Uterus (tissue), 4 donors: Measurements from ENCODE around the gene TUBB3. TPM values are rescaled to one million over a fixed set of nuclear protein-coding genes. Genes with fewer than 3 reads are reported as not detected.

Experiments used
- DNase-seq, 2 donors: peaks; one replicate each; pipeline ENCODE4 v3.0.0-alpha.2; 2019 to 2020
- H3K27ac ChIP-seq, 2 donors: fragments of 200-600 bp; sonication (generic); 1 replicate in 1 of 2; 2 replicates in 1 of 2; pipeline ENCODE4 v1.5.1; 2016 to 2018
- H3K27me3 ChIP-seq, 2 donors: fragments of 200-600 bp; sonication (generic); one replicate each; pipeline ENCODE4 v1.5.1; 2018 to 2019; ENCODE audit warnings: control low read depth in 1 of 2
- H3K36me3 ChIP-seq, 2 donors: fragments of 200-600 bp; sonication (generic); one replicate each; pipeline ENCODE4 v1.5.1; 2019; ENCODE audit warnings: control low read depth in 1 of 2
- H3K4me1 ChIP-seq, 2 donors: fragments of 200-600 bp; sonication (generic); one replicate each; pipeline ENCODE4 v1.5.1; 2018 to 2019; ENCODE audit warnings: control low read depth in 1 of 2
- H3K4me3 ChIP-seq, 2 donors: fragments of 200-600 bp; sonication (generic); 1 replicate in 1 of 2; 2 replicates in 1 of 2; pipeline ENCODE4 v1.5.1; 2018 to 2019; ENCODE audit warnings: mild to moderate bottlenecking in 1 of 2
- H3K9me3 ChIP-seq, 2 donors: fragments of 200-600 bp; sonication (generic); one replicate each; pipeline ENCODE4 v1.5.1; 2019; ENCODE audit warnings: control low read depth in 1 of 2
- CTCF ChIP-seq, 4 experiments: fragments of 200-600 bp in 2 of 4; fragments of 450-650 bp in 2 of 4; sonication (generic) in 2 of 4; IDR thresholded peaks; one replicate each; pipeline ENCODE4 v1.5.1; 2016 to 2019; ENCODE audit warnings: antibody characterized with exemption in 4 of 4, mild to moderate bottlenecking in 2 of 4, moderate library complexity in 1 of 4
- POLR2A ChIP-seq, 2 donors: fragments of 450-650 bp; IDR thresholded peaks; one replicate each; pipeline ENCODE4 v1.6.1; 2016; ENCODE audit warnings: antibody characterized with exemption in 2 of 2, mild to moderate bottlenecking in 1 of 2, moderate library complexity in 1 of 2
- intact Hi-C: fragments of 100-400 bp; cut with DNase I; formaldehyde crosslinking; loops from one replicate; pipeline ENCODE4 v1.15.1; 2023; ENCODE audit warnings: low total_unique reads
- total RNA-seq, 4 donors: library from RNA; depleted of rRNA in 3 of 4; stranded (reverse); fragments of >200 nt in 3 of 4; gene quantifications; one replicate each; pipeline versions ENCODE4 v1.1.0 to v1.2.4, GENCODE V29; 2014 to 2023
- donor health status: DM: yes; HTN: yes; CAD: no.

Gene TUBB3
- total RNA-seq, 4 donors from 2014 or later: 0.88 to 28.6 TPM; not detected in 2

GRCh38 chr16:89973654-89974335 is 50.7 kb downstream of the TUBB3 start:
- no peak for DNase-seq
- Histone ChIP-seq H3K4me1 (peaks cover 0 to 7% of the 10 kb centered on the region in 2 donors), H3K36me3 (no peaks in the 10 kb centered on the region), H3K27ac (no peak overlapping the region), H3K9me3 (no peaks in the 10 kb centered on the region), H3K27me3 (no peaks in the 10 kb centered on the region), H3K4me3 (no peak overlapping the region)
- intact Hi-C loops: no loop called here
- TF ChIP-seq POLR2A (IDR thresholded peaks at IDR 0.05) (no peak), CTCF (IDR thresholded peaks at IDR 0.05) (no peak)

- intact Hi-C loops: no loop called here
- H3K4me1 ChIP-seq: peaks cover 0 to 7% of the 10 kb centered on the region in 2 donors
- no peak overlapping the region for H3K4me3 ChIP-seq
- TF ChIP-seq CTCF (IDR thresholded peaks at IDR 0.05) (no peak), POLR2A (IDR thresholded peaks at IDR 0.05) (no peak)
- DNase-seq: no peak
- H3K9me3 ChIP-seq: no peaks in the 10 kb centered on the region
- no peaks in the 10 kb centered on the region for H3K36me3 ChIP-seq
- H3K27me3 ChIP-seq: no peaks in the 10 kb centered on the region
- H3K27ac ChIP-seq: no peak overlapping the region
These were observed 51.7 kb downstream of the TUBB3 start for GRCh38 chr16:89974870-89975269.

GRCh38 chr16:89981414-89981813 is 58.3 kb downstream of the TUBB3 start:
- H3K4me1 ChIP-seq: no peaks in the 10 kb centered on the region
- no peaks in the 10 kb centered on the region for H3K36me3 ChIP-seq
- H3K27ac ChIP-seq: no peak overlapping the region
- TF ChIP-seq CTCF (IDR thresholded peaks at IDR 0.05) (no peak), POLR2A (IDR thresholded peaks at IDR 0.05) (no peak)
- DNase-seq: no peak
- H3K27me3 ChIP-seq: no peaks in the 10 kb centered on the region
- intact Hi-C loops: no loop called here
- no peaks in the 10 kb centered on the region for H3K9me3 ChIP-seq
- H3K4me3 ChIP-seq: no peak overlapping the region

- H3K27me3 ChIP-seq: no peaks in the 10 kb centered on the region
- DNase-seq: no peak
- no peak overlapping the region for H3K4me3 ChIP-seq
- no peaks in the 10 kb centered on the region for H3K4me1 ChIP-seq
- H3K9me3 ChIP-seq: no peaks in the 10 kb centered on the region
- no peaks in the 10 kb centered on the region for H3K36me3 ChIP-seq
- intact Hi-C loops: no loop called here
- TF ChIP-seq POLR2A (IDR thresholded peaks at IDR 0.05) (no peak), CTCF (IDR thresholded peaks at IDR 0.05) (no peak)
- no peak overlapping the region for H3K27ac ChIP-seq
These were observed 59.2 kb downstream of the TUBB3 start for GRCh38 chr16:89982318-89982717.

GRCh38 chr16:89983536-89983935 is 60.4 kb downstream of the TUBB3 start:
- DNase-seq: no peak
- no peaks in the 10 kb centered on the region for H3K4me1 ChIP-seq
- intact Hi-C loops: no loop called here
- H3K4me3 ChIP-seq: no peak overlapping the region
- H3K27me3 ChIP-seq: no peaks in the 10 kb centered on the region
- TF ChIP-seq POLR2A (IDR thresholded peaks at IDR 0.05): no peak
- TF ChIP-seq CTCF (IDR thresholded peaks at IDR 0.05): no peak
- H3K27ac ChIP-seq: no peak overlapping the region
- H3K36me3 ChIP-seq: no peaks in the 10 kb centered on the region
- no peaks in the 10 kb centered on the region for H3K9me3 ChIP-seq
